Ishikawa (cell line): ENCODE results near the gene DOK7.

Source experiments
- CEBPB ChIP-seq: IDR thresholded peaks from 2 replicates; pipeline ENCODE4 v1.6.1; 2012
- CREB1 ChIP-seq: IDR thresholded peaks from 2 replicates; pipeline ENCODE4 v1.6.1; 2012; ENCODE audit warnings: low read depth
- EP300 ChIP-seq: IDR thresholded peaks from 2 replicates; pipeline ENCODE4 v1.6.1; 2012; ENCODE audit warnings: borderline replicate concordance
- MAX ChIP-seq: IDR thresholded peaks from 2 replicates; pipeline ENCODE4 v1.6.1; 2012
- RAD21 ChIP-seq: IDR thresholded peaks from 2 replicates; pipeline ENCODE4 v1.6.1; 2012; ENCODE audit warnings: low read depth
- REST ChIP-seq: IDR thresholded peaks from 2 replicates; pipeline ENCODE4 v1.6.1; 2012; ENCODE audit warnings: low read depth, mild to moderate bottlenecking
- TCF12 ChIP-seq: IDR thresholded peaks from 2 replicates; pipeline ENCODE4 v1.6.1; 2012; ENCODE audit warnings: low read depth
- YY1 ChIP-seq: IDR thresholded peaks from 2 replicates; pipeline ENCODE4 v1.6.1; 2012; ENCODE audit warnings: low read depth
- ZBTB7A ChIP-seq: IDR thresholded peaks from 2 replicates; pipeline ENCODE4 v1.6.1; 2012; ENCODE audit warnings: low read depth

GRCh38 chr4:3481783-3482393 is 18.8 kb downstream of the DOK7 start:
- no peak for TF ChIP-seq EP300
- TF ChIP-seq REST: no peak
- no peak for TF ChIP-seq CEBPB
- TF ChIP-seq YY1: no peak
- TF ChIP-seq MAX: no peak
- no peak for TF ChIP-seq RAD21
- no peak for TF ChIP-seq CREB1
- no peak for TF ChIP-seq ZBTB7A
- TF ChIP-seq TCF12: no peak
